ENCODE results near the gene COL9A3. TPM values are rescaled to one million over a fixed set of nuclear protein-coding genes. Genes with fewer than 3 reads are reported as not detected.

Gene COL9A3
- total RNA-seq, 1 experiment from 2014 or later, result 150 TPM

DNA sequence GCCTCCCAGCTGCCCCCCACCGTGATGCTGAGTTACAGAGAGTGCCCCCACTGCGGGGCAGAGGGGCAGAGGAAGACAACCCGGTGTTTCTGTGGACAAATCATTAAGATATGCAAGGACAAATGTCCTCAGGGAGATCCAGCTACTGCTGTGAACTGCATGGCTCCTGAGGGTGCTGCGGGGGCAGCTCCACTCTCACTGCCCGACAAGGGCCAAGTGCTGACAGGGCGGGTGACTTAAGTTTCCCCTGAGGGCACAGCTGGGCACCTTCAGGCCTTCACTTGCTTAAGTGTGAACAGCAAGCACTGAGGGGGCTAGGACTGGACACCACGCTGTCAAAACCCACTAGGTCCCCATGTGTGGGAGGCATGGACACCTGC lies 71.0 kb downstream of the COL9A3 start:
- no peak overlapping the region for H3K27ac Mint-ChIP-seq
- Histone ChIP-seq H3K27me3 (ENCODE audit: insufficient read depth, low read length) (no peaks in the 10 kb centered on the region), H3K23ac (ENCODE audit: insufficient read length, low read depth, low read length) (no peak overlapping the region), H3K4me1 (ENCODE audit: insufficient read depth, low read length) (no peaks in the 10 kb centered on the region; the same call in 1 of the 2 replicates), H2AFZ (ENCODE audit: low read length) (no peak overlapping the region), H2BK5ac (ENCODE audit: insufficient read length, low read length) (no peak overlapping the region), H2AK5ac (ENCODE audit: insufficient read length, low read length) (no peak overlapping the region), H3K23me2 (ENCODE audit: insufficient read length, low read depth, low read length, poor library complexity, severe bottlenecking) (no peaks in the 10 kb centered on the region), H3K56ac (ENCODE audit: insufficient read length, low read depth, low read length) (no peak overlapping the region), H3T11ph (ENCODE audit: low read length) (no peak overlapping the region), H3K14ac (ENCODE audit: insufficient read depth, low read length) (no peak overlapping the region), H3K18ac (ENCODE audit: insufficient read length, low read depth, low read length) (no peak overlapping the region), H2BK15ac (ENCODE audit: low read depth, low read length) (no peak overlapping the region), H2BK12ac (ENCODE audit: insufficient read length, low read depth, low read length) (no peak overlapping the region), H4K91ac (ENCODE audit: insufficient read length, low read depth, low read length) (no peak overlapping the region), H3K9ac (ENCODE audit: extremely low read depth, insufficient read length, low read length) (no peak overlapping the region), H3K4me2 (ENCODE audit: insufficient read depth, insufficient read length, low read length) (no peak overlapping the region), H3K79me2 (ENCODE audit: insufficient read depth, low read length) (no peaks in the 10 kb centered on the region), H4K20me1 (ENCODE audit: control insufficient read depth, insufficient read depth, insufficient read length) (no peaks in the 10 kb centered on the region), H3K9me3 (ENCODE audit: control insufficient read depth, low read depth, low read length) (no peaks in the 10 kb centered on the region), H3K4ac (ENCODE audit: low read depth, low read length) (no peak overlapping the region), H2BK120ac (ENCODE audit: low read depth, low read length, poor library complexity, severe bottlenecking) (no peak overlapping the region), H3K79me1 (ENCODE audit: insufficient read depth, low read depth, low read length, poor library complexity, severe bottlenecking) (no peaks in the 10 kb centered on the region), H4K8ac (replicated peaks; ENCODE audit: insufficient read length, low read depth, low read length) (no peak overlapping the region), H3K27ac (ENCODE audit: insufficient read length, low read depth, low read length) (no peak overlapping the region), H2BK20ac (ENCODE audit: low read depth, low read length, poor library complexity, severe bottlenecking) (no peak overlapping the region), H4K5ac (ENCODE audit: insufficient read length, low read depth, low read length) (no peak overlapping the region)
- peaks cover 54 to 85% (median 56%) of the 10 kb centered on the region in 3 experiments for H3K36me3 Mint-ChIP-seq (ENCODE audit: insufficient read depth in 1 of 3, low read depth in 3 of 3)
- no peaks in the 10 kb centered on the region for H3K9me3 Mint-ChIP-seq
- no peaks in the 10 kb centered on the region for H3K27me3 Mint-ChIP-seq (ENCODE audit: low read depth)
- TF ChIP-seq, protein P1, sequence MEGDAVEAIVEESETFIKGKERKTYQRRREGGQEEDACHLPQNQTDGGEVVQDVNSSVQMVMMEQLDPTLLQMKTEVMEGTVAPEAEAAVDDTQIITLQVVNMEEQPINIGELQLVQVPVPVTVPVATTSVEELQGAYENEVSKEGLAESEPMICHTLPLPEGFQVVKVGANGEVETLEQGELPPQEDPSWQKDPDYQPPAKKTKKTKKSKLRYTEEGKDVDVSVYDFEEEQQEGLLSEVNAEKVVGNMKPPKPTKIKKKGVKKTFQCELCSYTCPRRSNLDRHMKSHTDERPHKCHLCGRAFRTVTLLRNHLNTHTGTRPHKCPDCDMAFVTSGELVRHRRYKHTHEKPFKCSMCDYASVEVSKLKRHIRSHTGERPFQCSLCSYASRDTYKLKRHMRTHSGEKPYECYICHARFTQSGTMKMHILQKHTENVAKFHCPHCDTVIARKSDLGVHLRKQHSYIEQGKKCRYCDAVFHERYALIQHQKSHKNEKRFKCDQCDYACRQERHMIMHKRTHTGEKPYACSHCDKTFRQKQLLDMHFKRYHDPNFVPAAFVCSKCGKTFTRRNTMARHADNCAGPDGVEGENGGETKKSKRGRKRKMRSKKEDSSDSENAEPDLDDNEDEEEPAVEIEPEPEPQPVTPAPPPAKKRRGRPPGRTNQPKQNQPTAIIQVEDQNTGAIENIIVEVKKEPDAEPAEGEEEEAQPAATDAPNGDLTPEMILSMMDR (conservative IDR thresholded peaks at IDR 0.05), result no peak
- no CpG with 5 or more reads among the region's 7 CpGs for WGBS (ENCODE audit: extremely low coverage, insufficient read length, low lambda C conversion rate)
- no peak overlapping the region for H3K4me3 Mint-ChIP-seq
- DNase-seq, result no peak
- H3K4me1 Mint-ChIP-seq, result peaks cover 24 to 28% of the 10 kb centered on the region in 2 experiments

All from H9 (cell line).